Upper lobe of left lung (tissue), 4 donors: ENCODE results near the gene TP53I11.

ENCODE experiments used
- CTCF ChIP-seq, 6 experiments: fragments of 450-650 bp in 4 of 6; fragments of 200-600 bp in 2 of 6; sonication (generic) in 2 of 6; IDR thresholded peaks; one replicate each; pipeline ENCODE4 v1.5.1; 2016 to 2019; ENCODE audit warnings: antibody characterized with exemption in 6 of 6
- EP300 ChIP-seq, 4 donors: sonication (generic); formaldehyde crosslinking; IDR thresholded peaks; one replicate each; pipeline ENCODE4 v1.5.1; 2017; ENCODE audit warnings: antibody characterized with exemption in 4 of 4, control low read depth in 2 of 4
- POLR2A ChIP-seq, 4 donors: fragments of 450-650 bp; IDR thresholded peaks; one replicate each; pipeline ENCODE4 v1.5.1; 2016 to 2017; ENCODE audit warnings: antibody characterized with exemption in 4 of 4, mild to moderate bottlenecking in 2 of 4
- POLR2AphosphoS5 ChIP-seq, 2 donors: sonication (generic); formaldehyde crosslinking; IDR thresholded peaks; one replicate each; pipeline ENCODE4 v1.5.1; 2017; ENCODE audit warnings: antibody characterized with exemption in 2 of 2

- TF ChIP-seq CTCF (IDR thresholded peaks at IDR 0.05) (no peak), POLR2AphosphoS5 (IDR thresholded peaks at IDR 0.05) (no peak), POLR2A (IDR thresholded peaks at IDR 0.05) (no peak), EP300 (IDR thresholded peaks at IDR 0.05) (no peak)
Measured at GRCh38 chr11:44904261-44905020, 46.2 kb downstream of the TP53I11 start.
